Adrenal gland (tissue), 5 donors: Measurements from ENCODE around the gene FAM83B.

Experiments used
- POLR2A ChIP-seq, 2 donors: fragments of 450-650 bp; IDR thresholded peaks; one replicate each; pipeline ENCODE4 v1.6.1; 2017; ENCODE audit warnings: antibody characterized with exemption in 2 of 2, mild to moderate bottlenecking in 2 of 2, moderate library complexity in 1 of 2
- TF ChIP-seq, protein P1 (sequence below), 6 experiments: fragments of 450-650 bp in 4 of 6; fragments of 200-600 bp in 2 of 6; sonication (generic) in 1 of 6; IDR thresholded peaks; 1 replicate in 5 of 6; 2 replicates in 1 of 6; pipeline versions ENCODE4 v1.5.1 to v1.8.0; 2016 to 2021; ENCODE audit warnings: antibody characterized with exemption in 6 of 6, mild to moderate bottlenecking in 2 of 6, moderate library complexity in 1 of 6
- donor health status: DM: no; HTN: no; CAD: no.

DNA sequence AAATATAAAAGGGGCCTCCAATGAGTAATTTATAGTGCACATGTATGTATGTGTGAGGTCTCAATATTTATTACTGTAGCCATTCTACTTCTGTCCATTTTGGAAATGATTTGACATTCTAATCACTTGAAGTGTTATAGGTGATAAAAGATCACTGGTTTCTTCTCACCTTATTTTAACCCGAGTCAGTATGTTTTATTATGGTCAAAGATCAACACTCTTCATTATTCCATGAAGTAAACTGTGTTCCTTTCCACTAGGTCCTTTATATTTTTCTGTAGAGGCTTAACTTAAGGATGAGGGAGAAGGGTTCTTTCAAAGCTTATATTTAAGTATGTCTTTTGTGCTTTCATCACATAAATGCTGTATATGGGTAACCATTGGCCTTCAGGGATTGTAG is 47.2 kb downstream of the FAM83B start:
- TF ChIP-seq, protein P1, sequence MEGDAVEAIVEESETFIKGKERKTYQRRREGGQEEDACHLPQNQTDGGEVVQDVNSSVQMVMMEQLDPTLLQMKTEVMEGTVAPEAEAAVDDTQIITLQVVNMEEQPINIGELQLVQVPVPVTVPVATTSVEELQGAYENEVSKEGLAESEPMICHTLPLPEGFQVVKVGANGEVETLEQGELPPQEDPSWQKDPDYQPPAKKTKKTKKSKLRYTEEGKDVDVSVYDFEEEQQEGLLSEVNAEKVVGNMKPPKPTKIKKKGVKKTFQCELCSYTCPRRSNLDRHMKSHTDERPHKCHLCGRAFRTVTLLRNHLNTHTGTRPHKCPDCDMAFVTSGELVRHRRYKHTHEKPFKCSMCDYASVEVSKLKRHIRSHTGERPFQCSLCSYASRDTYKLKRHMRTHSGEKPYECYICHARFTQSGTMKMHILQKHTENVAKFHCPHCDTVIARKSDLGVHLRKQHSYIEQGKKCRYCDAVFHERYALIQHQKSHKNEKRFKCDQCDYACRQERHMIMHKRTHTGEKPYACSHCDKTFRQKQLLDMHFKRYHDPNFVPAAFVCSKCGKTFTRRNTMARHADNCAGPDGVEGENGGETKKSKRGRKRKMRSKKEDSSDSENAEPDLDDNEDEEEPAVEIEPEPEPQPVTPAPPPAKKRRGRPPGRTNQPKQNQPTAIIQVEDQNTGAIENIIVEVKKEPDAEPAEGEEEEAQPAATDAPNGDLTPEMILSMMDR (IDR thresholded peaks at IDR 0.05) = no peak
- TF ChIP-seq POLR2A (IDR thresholded peaks at IDR 0.05) = no peak
